Measurements from ENCODE around the gene NAA60. TPM values are rescaled to one million over a fixed set of nuclear protein-coding genes. Genes with fewer than 3 reads are reported as not detected.

Gene NAA60
- total and polyA plus RNA-seq, 4 donors: 11.3 to 41.3 (median 25.6) TPM

GRCh38 chr16:3501783-3502400 lies 58.4 kb downstream of the NAA60 start:
- H3K9me3 ChIP-seq (ENCODE audit: control insufficient read depth in 4 of 4, low read length in 3 of 4): no peaks in the 10 kb centered on the region
- H3K27ac ChIP-seq (ENCODE audit: low read depth in 1 of 2, low read length in 2 of 2): no peak overlapping the region
- no peak overlapping the region for H3K9ac ChIP-seq (ENCODE audit: low read depth in 1 of 2, low read length in 2 of 2)
- WGBS: 87% methylated on average over 22 of the region's 22 CpGs
- no peak for TF ChIP-seq GABPA (IDR thresholded peaks at IDR 0.05 in 1 of 2, conservative IDR thresholded peaks at IDR 0.05 in 1 of 2)
- no peak for TF ChIP-seq REST (IDR thresholded peaks at IDR 0.05)
- no peak for TF ChIP-seq MAX (IDR thresholded peaks at IDR 0.05)
- DNase-seq (ENCODE audit: low spot score): no peak
- H3K27me3 ChIP-seq (ENCODE audit: control insufficient read depth in 4 of 4, insufficient read depth in 4 of 4, low read length in 3 of 4): no peaks in the 10 kb centered on the region
- H3K4me3 ChIP-seq (ENCODE audit: low read depth in 1 of 3, low read length in 3 of 3): peak overlapping the region in 2 of 3 donors; percentile 78 to 82
- peaks cover 0 to 14% (median 6%) of the 10 kb centered on the region in 4 donors for H3K4me1 ChIP-seq (ENCODE audit: control insufficient read depth in 4 of 4, insufficient read depth in 4 of 4, low read length in 3 of 4)
- peaks cover 0 to 2% (median under 1%) of the 10 kb centered on the region in 4 donors for H3K36me3 ChIP-seq (ENCODE audit: control insufficient read depth in 4 of 4, insufficient read depth in 3 of 4, low read depth in 1 of 4, low read length in 3 of 4)

- Histone ChIP-seq H3K9me3 (ENCODE audit: control insufficient read depth in 4 of 4, low read length in 3 of 4) (no peaks in the 10 kb centered on the region), H3K27me3 (ENCODE audit: control insufficient read depth in 4 of 4, insufficient read depth in 4 of 4, low read length in 3 of 4) (no peaks in the 10 kb centered on the region), H3K36me3 (ENCODE audit: control insufficient read depth in 4 of 4, insufficient read depth in 3 of 4, low read depth in 1 of 4, low read length in 3 of 4) (peaks cover 4 to 13% (median 6%) of the 10 kb centered on the region in 4 donors), H3K4me1 (ENCODE audit: control insufficient read depth in 4 of 4, insufficient read depth in 4 of 4, low read length in 3 of 4) (peaks cover 0 to 14% (median 6%) of the 10 kb centered on the region in 4 donors), H3K4me3 (ENCODE audit: low read depth in 1 of 3, low read length in 3 of 3) (no peak overlapping the region), H3K27ac (ENCODE audit: low read depth in 1 of 2, low read length in 2 of 2) (no peak overlapping the region), H3K9ac (ENCODE audit: low read depth in 1 of 2, low read length in 2 of 2) (no peak overlapping the region)
- no peak for DNase-seq (ENCODE audit: low spot score)
- WGBS: 87% methylated on average over 6 of the region's 6 CpGs
- TF ChIP-seq EGR1 (IDR thresholded peaks at IDR 0.05; ENCODE audit: low read depth in 2 of 2) (no peak), TAF1 (conservative IDR thresholded peaks at IDR 0.05) (no peak), RAD21 (IDR thresholded peaks at IDR 0.05) (no peak), JUND (IDR thresholded peaks at IDR 0.05) (no peak), YY1 (IDR thresholded peaks at IDR 0.05) (no peak), FOXA1 (IDR thresholded peaks at IDR 0.05) (no peak), RXRA (IDR thresholded peaks at IDR 0.05) (no peak), CTCF (IDR thresholded peaks at IDR 0.05; ENCODE audit: low read depth, low read length, missing input control) (no peak), REST (IDR thresholded peaks at IDR 0.05) (no peak), SP1 (IDR thresholded peaks at IDR 0.05) (no peak), NR2F2 (IDR thresholded peaks at IDR 0.05) (no peak), HNF4G (IDR thresholded peaks at IDR 0.05) (no peak), GABPA (IDR thresholded peaks at IDR 0.05 in 1 of 2, conservative IDR thresholded peaks at IDR 0.05 in 1 of 2) (no peak), HNF4A (conservative IDR thresholded peaks at IDR 0.05) (no peak), FOXA2 (IDR thresholded peaks at IDR 0.05) (no peak), MAX (IDR thresholded peaks at IDR 0.05) (no peak), ZBTB33 (IDR thresholded peaks at IDR 0.05) (no peak), ATF3 (IDR thresholded peaks at IDR 0.05) (no peak)
Observed at GRCh38 chr16:3503523-3503922, 60.0 kb downstream of the NAA60 start.

Data from liver (tissue), 9 donors.